Skeletal muscle cell (primary cell): ENCODE results near the gene SLC26A2.

Experiments used
- DNase-seq: peaks from one replicate; pipeline ENCODE4 v3.0.0-alpha.2; 2010; ENCODE audit warnings: low read depth
- H3K4me3 ChIP-seq: 2 replicates; pipeline ENCODE4 v1.5.1; 2011; ENCODE audit warnings: low read depth, mild to moderate bottlenecking, control low read depth, low read length, moderate library complexity

The SLC26A2 gene

DNA sequence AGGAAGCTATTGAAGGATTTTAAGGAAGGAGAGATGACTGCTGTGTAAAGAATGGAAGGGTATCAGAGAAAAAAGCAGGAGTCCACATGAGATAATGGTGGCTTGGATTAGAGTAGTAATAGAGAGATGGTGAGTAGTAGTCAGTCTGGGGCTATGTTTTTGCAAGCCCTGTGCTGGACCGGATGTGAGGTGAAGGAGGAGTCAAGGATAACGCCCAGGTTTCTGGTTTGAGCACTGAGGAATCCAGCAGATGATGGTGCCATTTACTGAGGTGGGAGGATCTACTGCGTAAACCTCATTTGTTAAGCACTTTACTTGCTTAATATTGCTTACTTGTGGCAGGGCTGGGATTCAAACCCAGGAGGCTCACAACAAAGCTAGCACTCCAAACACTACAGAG is 38.8 kb downstream of the SLC26A2 start:
- no peak for DNase-seq
- H3K4me3 ChIP-seq: peak overlapping the region; percentile 96

DNA sequence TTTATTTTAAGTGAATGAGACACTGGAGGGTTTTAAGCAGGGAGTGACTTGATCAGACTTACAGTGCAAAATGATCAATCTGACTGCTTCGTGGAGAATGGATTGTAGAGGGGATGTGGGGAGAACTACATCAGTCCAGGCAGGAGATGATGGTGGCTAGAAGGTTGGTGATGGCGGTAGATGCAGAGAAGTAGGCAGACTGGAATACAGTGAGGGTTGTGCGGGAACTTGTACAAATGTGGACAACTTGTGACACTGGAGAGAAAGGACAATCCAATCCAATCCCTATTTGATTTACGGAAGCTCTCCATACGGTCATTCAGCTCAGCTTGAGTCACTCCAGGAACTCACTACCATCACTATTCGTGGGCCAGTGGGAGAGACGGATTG is 39.3 kb downstream of the SLC26A2 start:
- no peak for DNase-seq
- H3K4me3 ChIP-seq: peak overlapping the region; percentile 96

DNA sequence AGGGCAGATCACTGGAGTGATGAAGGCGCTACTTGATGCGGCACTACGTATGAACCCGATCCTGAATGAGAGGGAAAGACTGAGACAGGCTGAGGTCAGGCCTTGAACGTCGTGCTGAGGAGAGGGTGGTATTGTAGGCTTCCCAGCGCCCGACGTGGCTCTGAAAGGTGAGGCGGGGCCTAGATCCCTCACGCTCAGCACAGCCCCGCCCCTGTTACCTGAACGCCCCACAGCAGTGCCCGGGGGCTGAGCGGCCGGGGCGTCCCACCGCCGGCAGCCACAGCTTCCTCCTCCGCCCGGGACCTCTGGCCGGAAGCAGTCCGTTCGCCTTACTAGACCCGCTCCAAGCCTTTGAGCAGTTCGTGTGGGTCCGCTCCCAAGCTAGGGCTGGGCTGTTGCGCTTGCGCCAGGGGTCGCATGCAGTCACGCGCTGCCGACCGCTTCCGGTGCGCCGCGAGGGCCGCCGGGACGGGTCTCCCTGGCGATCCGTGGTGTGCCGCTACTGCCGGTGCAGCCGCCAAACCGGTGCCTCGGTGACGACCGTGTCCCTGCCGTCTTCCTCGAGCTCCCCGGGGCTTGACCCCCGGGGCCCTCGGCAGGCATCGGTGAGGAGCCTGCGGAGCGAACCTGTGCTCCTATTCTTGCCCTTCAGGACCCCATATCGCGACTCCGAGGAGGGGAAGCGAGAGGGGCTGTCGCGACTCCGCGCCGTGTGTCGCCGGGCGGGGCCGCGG is 39.9 kb downstream of the SLC26A2 start, which contains the start of the genes HMGXB3 and TIGD6:
Gene HMGXB3 (plus strand): TSS at position 484 of the 734 bp plus-strand sequence. CDS start 4,114 bp downstream, outside the sequence.
Gene TIGD6 (minus strand): TSS at position 399 of the 734 bp plus-strand sequence. CDS start 4,306 bp downstream, outside the sequence.
- H3K4me3 ChIP-seq: peak within 1 kb of the TSS; percentile 96
- DNase-seq: peak; percentile 87

DNA sequence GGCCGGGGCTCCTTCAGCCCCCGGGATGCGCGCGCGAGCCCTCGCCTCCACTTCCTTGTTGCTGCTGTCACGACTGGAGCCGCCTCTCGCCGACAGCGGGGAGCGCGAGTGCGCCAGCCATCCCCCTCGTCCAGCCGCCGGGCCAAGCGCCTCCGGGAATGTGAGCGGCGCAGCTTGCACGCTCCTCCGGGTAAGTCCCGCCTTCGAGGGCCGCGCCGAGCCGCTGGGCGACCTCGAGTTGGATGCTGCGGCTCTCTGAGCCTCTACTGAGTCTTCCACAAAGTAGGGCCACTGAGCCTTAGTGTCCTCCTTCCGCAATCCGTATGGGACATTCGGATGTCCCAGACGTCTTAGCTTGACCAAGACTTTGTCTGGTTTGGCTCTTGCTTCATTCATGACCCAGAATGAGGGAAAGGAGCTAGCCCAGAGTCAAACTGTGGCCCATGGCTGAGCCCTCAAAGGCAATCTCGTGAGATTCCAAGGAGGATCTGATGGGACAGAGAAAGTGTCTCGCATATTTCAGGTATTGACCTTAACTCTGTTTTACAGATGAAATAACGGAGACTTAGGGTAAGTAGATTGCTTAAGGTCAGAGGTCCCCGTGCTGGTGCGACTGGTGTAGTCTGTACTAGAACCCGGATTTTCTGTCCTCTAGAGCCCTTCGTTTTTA is 40.6 kb downstream of the SLC26A2 start:
- no peak for DNase-seq
- H3K4me3 ChIP-seq: peak overlapping the region; percentile 96

DNA sequence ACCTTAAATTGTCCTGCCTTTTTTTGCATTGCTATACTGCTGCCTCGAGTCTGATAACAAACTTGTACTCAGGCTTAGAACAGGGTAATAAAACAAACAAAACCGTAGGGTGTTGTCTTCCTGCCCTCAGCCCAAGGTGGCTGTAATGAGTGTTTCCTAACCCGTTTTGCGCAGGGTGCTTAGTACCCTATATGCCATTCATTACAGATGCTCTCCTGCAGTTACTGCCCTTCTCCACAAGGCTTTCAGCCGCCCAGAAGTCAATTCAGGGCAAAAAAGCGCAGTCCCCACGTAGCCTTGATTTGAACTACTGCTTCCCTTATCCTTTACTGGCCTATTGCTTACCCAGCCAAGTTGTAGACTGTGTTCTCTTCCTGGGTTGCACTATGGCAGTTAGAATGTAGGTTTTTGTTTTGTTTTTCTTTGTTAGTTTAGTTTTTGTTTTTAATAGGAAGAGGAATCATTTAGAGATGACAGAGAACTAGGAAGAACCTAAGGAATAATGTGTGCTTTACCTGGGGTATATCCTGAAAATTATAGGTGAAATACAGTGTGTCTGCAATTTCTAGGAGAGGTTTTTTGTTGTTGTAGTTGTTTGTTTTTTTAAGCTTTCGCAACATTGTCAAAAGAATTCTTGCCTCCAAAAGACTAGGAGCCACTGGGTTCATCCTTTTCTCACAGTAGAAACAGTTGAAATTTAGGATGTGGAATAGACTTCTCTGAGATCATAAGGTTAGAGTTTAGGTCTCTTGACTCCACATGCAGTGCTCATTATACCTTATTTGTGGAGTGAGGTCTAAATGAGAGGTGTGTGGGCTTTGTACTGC is 41.3 kb downstream of the SLC26A2 start:
- H3K4me3 ChIP-seq: peak overlapping the region; percentile 96
- peak; percentile 32 for DNase-seq

DNA sequence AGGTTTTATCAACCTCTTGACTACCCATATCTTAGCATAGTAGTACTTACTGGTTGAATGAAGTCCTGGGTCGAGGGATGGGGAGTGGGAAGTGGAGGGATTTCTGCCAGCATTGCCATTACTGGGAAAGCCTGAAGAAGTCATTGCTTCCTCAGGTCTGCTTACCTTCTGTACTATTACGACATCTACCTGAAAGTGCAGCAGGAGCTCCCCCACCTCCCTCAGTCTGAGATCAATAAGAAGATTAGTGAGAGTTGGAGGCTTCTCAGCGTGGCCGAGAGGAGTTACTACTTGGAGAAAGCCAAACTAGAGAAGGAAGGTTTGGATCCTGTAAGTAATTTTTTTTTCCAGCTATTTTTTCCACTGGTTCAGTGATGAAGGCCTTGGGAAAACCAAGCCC is 45.8 kb downstream of the SLC26A2 start:
- H3K4me3 ChIP-seq: no peak overlapping the region
- DNase-seq: no peak

DNA sequence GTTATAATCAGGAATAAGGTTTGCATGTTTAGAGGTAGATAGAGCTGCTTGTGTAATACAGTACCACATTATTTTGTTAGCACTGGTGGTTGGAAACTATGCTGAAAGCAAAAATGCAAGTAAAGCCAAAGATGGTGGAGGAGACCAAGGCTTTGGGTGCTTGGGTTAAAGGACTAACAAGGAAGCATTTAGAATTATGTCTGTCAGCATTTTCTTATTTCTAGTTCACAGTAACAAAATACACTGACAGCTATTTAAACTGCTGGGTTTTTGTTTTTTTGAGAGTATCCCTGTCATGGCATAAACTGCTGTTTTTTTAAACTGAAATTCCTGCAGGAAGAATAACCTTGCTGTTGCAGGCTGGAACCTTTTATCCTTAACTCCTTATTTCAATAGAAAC is 46.5 kb downstream of the SLC26A2 start:
- H3K4me3 ChIP-seq: no peak overlapping the region
- no peak for DNase-seq

DNA sequence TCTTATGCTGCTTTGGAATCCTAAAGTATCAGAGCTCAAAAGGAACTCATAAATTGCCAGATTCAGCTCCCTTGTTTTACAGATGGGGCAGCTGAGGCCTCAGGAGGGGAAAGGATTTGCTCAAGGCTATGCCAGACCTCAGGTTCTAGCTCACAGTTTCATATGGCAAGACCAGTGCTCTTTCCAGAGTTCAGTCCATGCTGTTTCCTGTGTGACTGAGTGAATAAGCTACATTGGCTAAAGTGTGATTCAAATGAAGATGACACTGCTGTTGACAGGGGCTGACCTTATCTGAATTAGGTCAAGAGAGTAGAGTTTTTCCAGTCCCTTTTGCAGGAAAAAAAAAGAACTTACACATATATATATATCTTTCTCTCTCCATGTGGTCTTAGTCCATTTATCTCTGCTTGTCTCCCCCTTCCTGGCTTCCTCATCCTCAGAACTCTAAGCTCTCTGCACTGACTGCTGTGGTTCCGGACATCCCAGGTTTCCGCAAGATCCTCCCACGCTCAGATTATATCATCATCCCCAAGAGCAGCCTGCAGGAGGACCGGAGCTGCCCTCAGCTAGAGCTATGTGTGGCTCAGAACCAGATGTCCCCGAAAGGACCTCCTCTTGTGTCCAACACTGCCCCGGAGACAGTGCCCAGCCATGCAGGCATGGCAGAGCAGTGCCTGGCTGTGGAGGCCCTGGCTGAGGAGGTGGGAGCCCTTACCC is 49.3 kb downstream of the SLC26A2 start:
- H3K4me3 ChIP-seq: no peak overlapping the region
- no peak for DNase-seq

DNA sequence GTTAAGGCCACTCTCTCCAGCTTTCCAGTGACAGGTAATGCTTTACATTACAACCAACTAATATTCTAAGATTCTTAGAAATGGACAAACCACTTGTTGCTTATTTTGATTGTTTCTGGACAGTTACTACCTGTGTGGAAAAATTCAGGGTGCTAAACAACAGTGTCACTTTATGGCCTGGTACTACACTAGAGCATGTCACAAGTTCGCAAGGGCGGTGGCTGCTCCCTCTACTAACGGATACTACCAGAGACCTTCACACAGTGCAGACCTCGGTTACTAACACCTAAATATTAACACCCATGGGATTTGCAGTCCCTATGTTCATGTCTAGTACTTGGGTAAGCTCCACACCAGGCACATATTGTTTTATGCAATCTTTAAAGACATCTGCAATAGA is 53.4 kb downstream of the SLC26A2 start:
- no peak overlapping the region for H3K4me3 ChIP-seq
- DNase-seq: no peak

DNA sequence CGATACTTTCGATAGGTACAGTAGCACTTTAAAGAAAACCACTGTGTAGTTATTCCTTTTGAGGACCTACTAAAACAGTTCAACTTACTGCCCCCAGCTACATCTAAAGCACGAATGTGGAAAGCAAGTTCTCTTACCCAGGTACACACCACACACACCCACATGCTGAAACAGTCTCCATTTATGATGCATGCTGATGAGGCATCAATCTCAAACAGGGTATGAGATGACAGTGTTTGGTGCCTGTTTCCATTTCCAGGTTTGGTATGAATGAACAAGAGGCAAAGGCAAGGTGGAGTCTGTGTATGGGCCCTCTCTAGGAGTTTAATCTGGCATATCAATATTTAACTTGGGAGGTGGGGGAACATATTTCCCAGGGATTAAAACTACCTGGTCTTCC is 53.9 kb downstream of the SLC26A2 start:
- no peak for DNase-seq
- H3K4me3 ChIP-seq: no peak overlapping the region

DNA sequence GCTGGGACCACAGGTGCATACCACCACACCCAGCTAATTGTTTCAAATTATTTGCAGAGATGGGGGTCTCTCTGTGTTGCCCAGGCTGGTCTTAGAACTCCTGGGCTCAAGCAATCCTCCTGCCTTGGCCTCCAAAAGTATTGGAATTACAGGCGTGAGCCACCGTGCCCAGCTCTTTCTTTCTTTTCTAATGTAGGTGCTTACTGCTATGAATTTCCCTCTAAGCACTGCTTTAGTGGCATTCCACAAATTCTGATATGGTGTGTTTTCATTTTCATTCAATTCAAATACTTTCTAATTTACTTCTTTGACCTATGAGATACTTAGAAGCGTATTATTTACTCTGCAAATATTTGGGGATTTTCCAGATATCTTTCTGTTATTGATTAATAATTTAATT is 54.9 kb downstream of the SLC26A2 start:
- H3K4me3 ChIP-seq: no peak overlapping the region
- DNase-seq: no peak

DNA sequence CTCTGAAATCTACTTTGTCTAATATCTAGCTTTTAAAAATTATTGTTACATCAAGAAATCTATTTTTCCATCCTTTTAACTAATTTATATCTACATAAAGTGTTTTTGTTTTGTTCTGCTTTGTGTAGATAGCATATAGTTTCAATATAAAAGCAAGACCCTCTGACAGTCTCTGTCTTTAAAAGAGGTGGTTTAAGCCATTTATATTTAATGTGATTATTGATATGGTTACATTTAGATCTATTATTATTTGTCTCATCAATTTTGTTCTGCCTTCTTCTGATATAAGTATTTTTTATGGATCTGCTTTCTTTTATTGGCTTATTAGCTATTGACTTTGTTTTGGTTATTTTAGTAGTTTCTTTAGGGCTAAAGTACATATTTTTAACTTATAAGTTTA is 56.0 kb downstream of the SLC26A2 start:
- no peak overlapping the region for H3K4me3 ChIP-seq

DNA sequence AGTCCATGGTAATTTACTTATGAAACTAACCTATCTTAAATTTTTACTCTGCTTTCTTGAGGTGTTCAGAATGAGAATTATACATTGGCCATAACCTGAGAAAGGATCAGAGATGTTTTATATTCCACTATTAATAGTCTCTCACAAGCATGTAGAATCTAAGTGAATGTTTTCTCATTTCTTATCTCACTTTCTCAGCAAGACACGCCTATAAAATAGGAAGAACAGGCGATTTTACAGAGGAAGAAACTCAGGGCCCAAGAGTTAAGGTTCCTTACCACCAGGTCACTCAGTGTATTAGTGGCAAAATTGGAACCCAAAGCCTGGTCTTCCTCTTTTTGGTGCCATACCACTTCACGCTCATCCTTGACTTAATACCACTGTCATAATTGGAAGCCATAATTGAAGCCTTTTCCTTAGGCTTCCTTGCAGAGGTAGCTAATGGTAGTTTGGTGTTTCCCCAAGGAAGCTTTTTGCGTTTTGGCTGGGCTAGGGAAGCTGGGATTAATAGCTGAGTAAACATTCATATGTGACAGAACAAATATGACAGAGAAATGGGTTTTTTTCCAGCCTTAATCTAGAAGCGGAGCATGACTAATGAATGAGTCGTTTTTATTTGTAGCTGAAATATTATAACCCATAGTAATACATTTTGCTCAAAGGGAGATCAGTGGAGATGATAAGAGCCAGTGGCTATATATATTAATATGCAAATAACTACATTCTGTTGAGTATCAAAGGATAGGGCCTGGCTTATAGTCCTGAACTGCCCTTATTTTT is 56.9 kb downstream of the SLC26A2 start:
- no peak for DNase-seq
- H3K4me3 ChIP-seq: no peak overlapping the region

More for the DNA sequence above, 56.0 kb downstream of the SLC26A2 start:
- DNase-seq: no peak

DNA sequence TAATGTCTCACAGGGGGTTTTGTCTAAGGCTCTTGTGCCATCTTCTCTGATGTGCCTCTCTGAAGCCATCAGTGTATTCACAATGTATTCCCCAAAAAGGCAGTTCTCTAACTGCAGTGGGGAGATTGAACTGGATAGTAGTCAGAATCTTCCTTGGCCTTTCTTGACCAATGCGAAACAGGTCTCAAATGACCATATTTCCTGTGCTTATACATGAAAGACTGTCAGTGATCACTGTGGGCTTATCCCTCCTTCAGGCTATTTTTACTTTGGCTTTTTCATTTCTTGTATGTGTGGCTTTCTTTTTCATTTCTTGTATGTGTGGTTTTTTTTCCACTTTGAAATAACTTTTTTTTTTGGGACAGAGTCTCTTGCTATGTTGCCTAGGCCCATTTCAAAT is 59.7 kb downstream of the SLC26A2 start:
- DNase-seq: no peak
- no peak overlapping the region for H3K4me3 ChIP-seq

DNA sequence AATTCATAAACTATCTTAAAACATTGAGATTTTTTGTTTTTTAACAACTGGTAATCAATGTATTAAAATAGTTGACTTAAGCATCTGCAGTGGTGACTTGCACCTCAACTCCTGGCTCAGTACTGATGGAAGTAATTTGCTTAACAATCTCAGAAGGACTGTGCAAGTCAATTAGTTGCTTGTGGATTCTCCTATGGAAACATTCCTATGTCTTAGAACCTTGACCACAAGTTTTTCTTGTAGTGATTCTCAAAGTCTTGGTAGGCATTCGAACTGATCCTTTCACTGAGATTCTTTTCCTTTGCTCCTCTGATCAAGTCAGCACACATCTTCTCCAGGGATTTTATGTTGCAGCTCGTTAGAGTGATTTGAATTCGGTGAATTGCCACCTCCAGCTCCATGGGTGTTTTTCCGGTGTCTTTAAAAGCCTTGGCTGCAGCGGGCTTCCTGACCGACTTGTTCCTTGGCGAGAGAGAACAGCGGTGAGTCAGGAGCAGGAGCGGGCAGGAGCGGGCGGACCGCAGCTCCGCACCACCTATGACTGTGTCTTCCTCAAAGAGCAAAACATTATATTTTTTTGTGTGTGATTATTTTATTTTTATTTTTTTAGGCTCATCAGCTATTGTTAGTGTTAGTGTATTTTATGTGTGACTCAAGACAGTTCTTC is 61.1 kb downstream of the SLC26A2 start:
- no peak for DNase-seq
- no peak overlapping the region for H3K4me3 ChIP-seq

DNA sequence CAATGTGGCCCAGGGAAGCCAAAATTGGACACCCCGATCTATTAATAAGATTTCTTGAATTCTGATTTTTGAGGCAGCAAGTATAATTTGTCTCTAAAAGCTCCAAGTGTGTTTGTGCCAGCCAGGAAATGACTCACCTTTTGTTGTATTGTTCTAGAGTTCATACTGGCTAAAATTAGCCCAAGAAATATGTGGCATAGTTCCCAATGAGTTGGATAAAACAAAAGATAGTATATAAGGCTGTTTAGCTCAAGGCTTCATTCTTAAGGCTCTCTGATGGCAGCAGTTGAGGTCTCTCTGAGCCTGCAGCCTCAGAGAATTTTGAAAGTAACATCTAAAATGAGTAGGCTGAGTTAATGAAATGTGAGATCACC is 61.6 kb downstream of the SLC26A2 start:
- DNase-seq: peak; percentile 72
- H3K4me3 ChIP-seq: no peak overlapping the region

DNA sequence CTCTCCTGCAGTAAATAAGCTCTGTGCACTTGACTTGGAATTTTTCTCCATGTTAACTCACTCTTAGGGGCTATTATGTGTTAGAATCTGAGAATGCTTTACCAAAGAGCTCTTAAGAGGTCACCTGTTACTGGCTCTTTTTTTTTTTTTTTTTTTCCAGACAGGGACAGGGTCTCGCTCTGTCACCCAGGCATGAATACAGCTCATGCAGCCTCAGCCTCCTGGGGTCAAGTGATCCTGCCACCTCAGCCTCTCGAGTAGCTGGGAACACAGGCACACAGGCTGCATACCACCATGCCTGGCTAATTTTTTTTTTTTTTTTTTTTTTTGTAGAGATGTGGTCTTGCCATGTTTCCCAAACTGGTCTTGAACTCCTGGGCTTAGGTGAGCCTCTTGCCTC is 62.1 kb downstream of the SLC26A2 start:
- H3K4me3 ChIP-seq: no peak overlapping the region
- no peak for DNase-seq

DNA sequence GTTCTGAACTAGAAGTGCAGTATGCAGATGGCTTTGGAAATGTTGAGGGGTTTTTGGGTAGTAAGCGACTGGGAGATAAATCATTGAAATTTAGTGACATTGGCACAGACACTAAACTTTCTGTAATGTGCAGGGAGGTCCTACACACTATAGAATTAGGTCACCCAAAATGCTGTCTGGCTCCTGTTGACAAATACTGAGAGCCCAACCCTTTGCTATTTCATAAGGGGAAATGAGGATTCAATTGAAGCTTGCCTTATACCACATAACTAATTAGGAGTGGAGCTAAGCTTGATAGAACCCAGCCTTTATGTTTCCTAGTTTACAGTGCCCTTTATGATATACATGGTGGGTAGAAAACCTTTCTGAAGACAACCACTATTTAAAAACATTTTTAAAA is 62.6 kb downstream of the SLC26A2 start:
- no peak overlapping the region for H3K4me3 ChIP-seq
- DNase-seq: no peak
